GM20000 (cell line): ENCODE data around the gene PCIF1.
"Not testable (repeated sequence)": the region's sequence is repeated elsewhere in the genome, so short reads cannot be mapped to it uniquely, and the experiment has no call there.

Experiments used
- DNase-seq: peaks from one replicate; pipeline ENCODE4 v3.0.0; 2012; ENCODE audit warnings: low spot score
- CTCF ChIP-seq: IDR thresholded peaks from 2 replicates; pipeline ENCODE4 v1.5.1; 2012; ENCODE audit warnings: mild to moderate bottlenecking, control low read depth; ENCODE audit errors: extremely low read depth, missing control alignments

The PCIF1 gene

GRCh38 chr20:45976086-45976485 is 41.6 kb downstream of the PCIF1 start:
- no peak for TF ChIP-seq CTCF

GRCh38 chr20:45981261-45981660 is 46.8 kb downstream of the PCIF1 start:
- no peak for TF ChIP-seq CTCF

More at GRCh38 chr20:45976086-45976485, 41.6 kb downstream of the PCIF1 start:
- DNase-seq: no peak

GRCh38 chr20:45983279-45983743 is 48.8 kb downstream of the PCIF1 start:
- no peak for DNase-seq
- TF ChIP-seq CTCF: no peak

More at GRCh38 chr20:45981261-45981660, 46.8 kb downstream of the PCIF1 start:
- no peak for DNase-seq

- DNase-seq: no peak
- TF ChIP-seq CTCF: no peak
Measured at GRCh38 chr20:45985573-45985972, 51.1 kb downstream of the PCIF1 start.

GRCh38 chr20:45987108-45987780 is 52.8 kb downstream of the PCIF1 start:
- peak; percentile 81 for DNase-seq
- peak; percentile 88 for TF ChIP-seq CTCF

- DNase-seq: not testable (repeated sequence)
Measured at GRCh38 chr20:45988830-45989229, 54.3 kb downstream of the PCIF1 start.

- no peak for TF ChIP-seq CTCF
- no peak for DNase-seq
Measured at GRCh38 chr20:45991616-45992015, 57.1 kb downstream of the PCIF1 start.
